Progenitor cell of endocrine pancreas (in vitro differentiated cells): ENCODE measurements around the gene S100A2. TPM values are rescaled to one million over a fixed set of nuclear protein-coding genes. Genes with fewer than 3 reads are reported as not detected.

Source experiments
- DNase-seq: peaks from one replicate; pipeline ENCODE4 v3.0.0; 2021; ENCODE audit warnings: low spot score; ENCODE audit not compliant: unreplicated experiment
- H3K27ac Mint-ChIP-seq: 2 replicates; pipeline ENCODE4 v1.8.0; 2021; ENCODE audit warnings: mild to moderate bottlenecking, moderate library complexity, mixed read lengths
- H3K27me3 Mint-ChIP-seq: 2 replicates; pipeline ENCODE4 v1.8.0; 2021; ENCODE audit warnings: mixed read lengths
- H3K36me3 Mint-ChIP-seq: 2 replicates; pipeline ENCODE4 v1.8.0; 2022; ENCODE audit warnings: mixed read lengths; ENCODE audit not compliant: insufficient read depth
- H3K4me1 Mint-ChIP-seq: 2 replicates; pipeline ENCODE4 v1.8.0; 2021; ENCODE audit warnings: low read depth, mixed read lengths
- H3K4me3 Mint-ChIP-seq: 2 replicates; pipeline ENCODE4 v1.8.0; 2021; ENCODE audit warnings: low read depth, mild to moderate bottlenecking, moderate library complexity, mixed read lengths
- H3K9me3 Mint-ChIP-seq: 2 replicates; pipeline ENCODE4 v1.8.0; 2021; ENCODE audit warnings: low read depth, mixed read lengths
- total RNA-seq: library from RNA; stranded (reverse); gene quantifications from 2 replicates; pipeline ENCODE4 v1.2.1, GENCODE V29; 2021
- TF ChIP-seq, protein P1 (sequence below): fragments of 200-600 bp; sonication (generic); IDR thresholded peaks from one replicate; pipeline ENCODE4 v1.5.0; 2021; ENCODE audit warnings: antibody characterized with exemption, mild to moderate bottlenecking; ENCODE audit not compliant: unreplicated experiment

S100A2 gene
- total RNA-seq, 1 donor from 2014 or later, result 0.36 TPM

DNA sequence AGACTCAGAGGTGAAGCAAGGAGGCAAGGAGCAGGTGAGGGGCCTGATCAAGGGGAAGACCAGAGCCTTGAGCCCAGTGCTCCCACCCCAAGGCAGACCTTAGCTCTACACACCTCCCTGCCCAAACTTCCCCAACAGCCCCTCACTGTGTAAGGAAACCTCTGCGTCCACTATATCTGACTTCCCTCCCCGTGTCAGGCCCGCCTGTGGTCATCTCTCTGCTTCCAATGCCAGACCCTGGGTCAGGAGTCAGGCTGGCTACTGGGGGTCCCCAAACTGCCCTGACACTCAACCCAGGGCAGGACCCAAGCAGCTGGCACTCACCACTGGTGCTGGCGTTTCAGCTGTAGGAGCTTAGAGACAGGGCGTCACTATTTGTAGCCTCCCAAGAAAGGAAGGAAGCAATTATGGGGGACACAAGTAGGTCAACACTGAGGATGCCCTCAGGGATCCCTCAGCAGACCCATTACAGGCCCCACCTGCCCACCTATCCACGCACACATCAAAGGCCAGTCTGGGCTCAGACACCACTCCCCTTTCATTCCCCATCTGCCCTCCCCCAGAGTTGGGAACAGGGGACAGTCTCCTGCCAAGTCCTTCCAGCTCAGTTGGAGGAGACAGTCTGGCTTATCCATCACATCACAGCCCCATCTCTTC lies 15.8 kb downstream of the S100A2 start:
- DNase-seq, result no peak
- TF ChIP-seq, protein P1, sequence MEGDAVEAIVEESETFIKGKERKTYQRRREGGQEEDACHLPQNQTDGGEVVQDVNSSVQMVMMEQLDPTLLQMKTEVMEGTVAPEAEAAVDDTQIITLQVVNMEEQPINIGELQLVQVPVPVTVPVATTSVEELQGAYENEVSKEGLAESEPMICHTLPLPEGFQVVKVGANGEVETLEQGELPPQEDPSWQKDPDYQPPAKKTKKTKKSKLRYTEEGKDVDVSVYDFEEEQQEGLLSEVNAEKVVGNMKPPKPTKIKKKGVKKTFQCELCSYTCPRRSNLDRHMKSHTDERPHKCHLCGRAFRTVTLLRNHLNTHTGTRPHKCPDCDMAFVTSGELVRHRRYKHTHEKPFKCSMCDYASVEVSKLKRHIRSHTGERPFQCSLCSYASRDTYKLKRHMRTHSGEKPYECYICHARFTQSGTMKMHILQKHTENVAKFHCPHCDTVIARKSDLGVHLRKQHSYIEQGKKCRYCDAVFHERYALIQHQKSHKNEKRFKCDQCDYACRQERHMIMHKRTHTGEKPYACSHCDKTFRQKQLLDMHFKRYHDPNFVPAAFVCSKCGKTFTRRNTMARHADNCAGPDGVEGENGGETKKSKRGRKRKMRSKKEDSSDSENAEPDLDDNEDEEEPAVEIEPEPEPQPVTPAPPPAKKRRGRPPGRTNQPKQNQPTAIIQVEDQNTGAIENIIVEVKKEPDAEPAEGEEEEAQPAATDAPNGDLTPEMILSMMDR, result no peak
- no peaks in the 10 kb centered on the region for H3K36me3 Mint-ChIP-seq
- H3K9me3 Mint-ChIP-seq, result no peaks in the 10 kb centered on the region
- peaks cover 19% of the 10 kb centered on the region for H3K4me1 Mint-ChIP-seq
- H3K4me3 Mint-ChIP-seq, result no peak overlapping the region
- H3K27ac Mint-ChIP-seq, result no peak overlapping the region
- H3K27me3 Mint-ChIP-seq, result peaks cover 11% of the 10 kb centered on the region

DNA sequence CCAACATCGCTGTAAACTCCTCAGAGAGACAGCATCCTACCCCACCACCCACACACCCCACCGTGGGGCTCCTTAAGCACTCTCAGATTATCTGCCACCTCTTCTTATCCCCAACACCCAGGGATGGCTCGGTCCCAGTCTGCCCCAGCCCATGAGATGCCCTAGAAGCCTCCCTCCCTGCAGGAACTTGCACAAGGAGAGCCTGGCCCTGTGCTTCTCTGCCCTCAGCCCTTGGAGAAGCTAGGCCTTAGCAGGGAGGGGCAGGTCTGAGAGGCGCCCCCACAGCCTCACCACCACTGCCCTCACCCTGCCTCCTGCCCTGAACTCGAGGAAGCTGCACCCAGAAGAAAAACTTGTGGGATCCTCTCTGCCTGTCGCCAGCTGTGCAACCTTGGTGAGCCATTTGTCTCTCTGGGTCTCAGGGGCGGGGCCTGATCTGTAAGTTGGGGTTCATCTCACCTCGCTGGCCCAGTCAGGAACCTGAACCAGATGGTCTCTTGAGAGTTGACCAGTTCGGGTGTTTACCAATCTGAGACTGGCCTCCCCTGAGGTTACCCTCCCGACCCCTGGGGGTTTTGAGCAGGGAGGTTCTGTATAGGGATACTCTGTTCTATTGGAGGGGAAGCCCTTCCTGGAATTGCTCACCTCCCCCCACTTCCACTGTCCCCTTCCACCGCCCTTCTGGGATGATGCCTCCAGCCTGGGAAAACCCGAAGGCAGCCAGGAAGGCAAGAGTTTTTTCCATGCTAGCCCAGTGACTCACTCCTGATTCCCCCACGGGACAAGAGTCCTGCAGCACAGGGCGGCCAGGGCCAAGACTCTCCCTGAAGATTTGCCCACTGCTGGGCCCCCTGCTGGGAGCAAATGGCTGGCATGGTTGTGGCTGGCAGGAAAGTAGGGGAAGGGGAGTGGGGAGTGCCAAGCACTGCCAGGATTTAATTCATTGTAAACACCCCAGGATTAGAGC lies 16.6 kb downstream of the S100A2 start, which contains the start of gene S100A3:
S100A3 (minus strand) TSS at position 537 of the 967 bp plus-strand sequence. CDS start 773 bp downstream, outside the sequence.
- Mint-ChIP-seq H3K27me3 (peaks cover 11% of the 10 kb centered on the region), H3K4me1 (peaks cover 27% of the 10 kb centered on the region), H3K27ac (peak within 1 kb of the TSS; percentile 52), H3K36me3 (no peaks in the 10 kb centered on the region), H3K9me3 (no peaks in the 10 kb centered on the region), H3K4me3 (no peak within 1 kb of the TSS)
- no peak for DNase-seq
- TF ChIP-seq, protein P1, result no peak

DNA sequence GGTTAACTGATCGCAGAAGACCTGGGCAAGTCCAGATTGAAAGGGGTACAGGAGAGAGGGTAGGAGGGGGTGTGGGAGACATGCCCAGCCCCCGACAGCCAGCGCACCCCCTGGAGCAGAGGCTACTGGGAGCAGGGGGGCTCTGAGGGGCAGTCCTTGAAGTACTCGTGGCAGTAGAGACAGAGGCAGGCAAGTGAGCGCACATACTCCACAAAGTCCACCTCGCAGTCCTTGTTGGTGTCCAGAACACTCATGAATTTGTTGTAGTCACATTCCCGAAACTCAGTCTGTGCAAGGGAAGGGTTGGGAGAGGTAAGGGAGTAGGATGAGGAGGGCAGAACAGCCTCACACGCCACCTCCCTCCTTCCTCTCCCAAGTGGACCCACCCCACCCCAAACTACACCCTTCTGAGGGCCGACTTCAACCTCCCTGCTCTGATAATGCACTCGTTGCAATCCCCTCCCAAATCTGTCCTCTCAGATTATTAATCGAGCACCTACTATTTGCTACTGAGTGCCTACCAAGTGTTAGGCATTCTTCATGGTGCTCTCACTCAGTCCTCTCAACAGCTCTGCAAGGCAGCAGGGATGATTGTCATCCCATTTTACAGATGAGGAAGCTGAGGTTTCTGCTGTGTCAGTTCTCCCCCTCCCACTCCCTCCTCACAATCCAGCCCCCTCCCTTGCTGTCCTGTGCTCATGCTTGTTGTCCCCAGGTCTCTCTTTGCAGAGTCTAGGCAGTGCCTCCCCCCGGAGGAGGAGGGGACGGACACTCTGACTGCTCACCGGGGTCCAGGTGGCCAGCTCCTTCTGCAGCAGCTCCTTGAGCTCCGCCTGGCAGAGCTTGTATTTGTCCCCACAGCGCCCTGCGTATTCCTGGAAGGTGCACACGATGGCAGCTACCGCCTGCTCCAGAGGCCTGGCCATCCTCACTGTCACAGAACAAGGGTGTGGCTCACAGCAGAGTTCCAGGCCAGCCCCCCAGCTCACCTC lies 17.8 kb downstream of the S100A2 start:
- no peaks in the 10 kb centered on the region for H3K36me3 Mint-ChIP-seq
- TF ChIP-seq, protein P1, result no peak
- H3K27me3 Mint-ChIP-seq, result peaks cover 11% of the 10 kb centered on the region
- no peaks in the 10 kb centered on the region for H3K9me3 Mint-ChIP-seq
- H3K4me1 Mint-ChIP-seq, result peaks cover 27% of the 10 kb centered on the region
- no peak overlapping the region for H3K4me3 Mint-ChIP-seq
- no peak for DNase-seq
- H3K27ac Mint-ChIP-seq, result peak overlapping the region; percentile 52

DNA sequence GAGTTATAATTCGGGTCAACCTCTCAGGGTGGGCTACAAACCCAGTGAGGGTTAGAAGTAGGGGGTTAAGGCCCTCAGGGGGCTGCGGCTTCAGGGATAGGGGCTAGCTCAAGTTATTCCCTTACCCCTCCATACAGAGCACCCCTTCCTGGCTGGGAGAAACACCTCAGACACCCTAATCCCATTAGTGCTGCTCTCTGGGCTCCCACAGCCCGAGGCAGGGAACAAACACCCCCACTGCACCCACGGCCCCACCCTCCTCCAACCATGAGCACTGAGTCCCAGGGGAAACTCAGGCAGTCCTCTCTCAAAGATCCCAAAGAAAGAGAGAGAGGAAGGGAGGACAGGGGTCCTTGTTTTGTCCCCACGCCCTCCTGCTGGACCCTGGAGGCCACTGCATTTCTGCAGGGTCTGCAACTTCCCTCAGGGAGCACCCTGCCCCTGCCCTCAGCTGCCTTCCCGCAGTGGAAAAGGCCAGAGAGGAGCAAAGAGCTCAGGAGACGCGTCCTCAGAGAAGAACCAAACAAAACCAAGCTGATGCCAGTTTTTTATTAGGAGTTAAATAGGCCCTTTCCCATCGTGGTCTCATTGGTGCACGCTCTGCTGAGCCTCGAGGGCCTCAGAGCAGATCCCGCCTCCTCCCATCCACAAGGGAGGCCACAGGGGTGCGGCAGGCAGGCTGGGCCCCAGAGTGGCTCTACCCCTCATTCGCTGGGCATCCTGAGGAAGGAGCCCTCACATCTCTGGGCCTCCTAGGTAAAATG lies 18.7 kb downstream of the S100A2 start:
- Mint-ChIP-seq H3K36me3 (no peaks in the 10 kb centered on the region), H3K4me3 (no peak overlapping the region), H3K9me3 (no peaks in the 10 kb centered on the region), H3K4me1 (peaks cover 27% of the 10 kb centered on the region), H3K27me3 (peaks cover 11% of the 10 kb centered on the region), H3K27ac (no peak overlapping the region)
- TF ChIP-seq, protein P1, result no peak
- DNase-seq, result no peak
